KBM-7 (cell line): Measurements from ENCODE around the gene ZC4H2.
"Not testable (repeated sequence)": the region's sequence is repeated elsewhere in the genome, so short reads cannot be mapped to it uniquely, and the experiment has no call there.

ENCODE experiments used
- DNase-seq: peaks from one replicate; pipeline ENCODE4 v3.0.0-alpha.2; 2015
- in situ Hi-C: fragments of 300-500 bp; cut with MboI; formaldehyde crosslinking; loops from 2 replicates; pipeline ENCODE4 v1.14.3; 2020; ENCODE audit warnings: low sequenced_read_pairs, low pct_unique_long_range_greater_than_20kb, mixed read lengths

The ZC4H2 gene, protein sequence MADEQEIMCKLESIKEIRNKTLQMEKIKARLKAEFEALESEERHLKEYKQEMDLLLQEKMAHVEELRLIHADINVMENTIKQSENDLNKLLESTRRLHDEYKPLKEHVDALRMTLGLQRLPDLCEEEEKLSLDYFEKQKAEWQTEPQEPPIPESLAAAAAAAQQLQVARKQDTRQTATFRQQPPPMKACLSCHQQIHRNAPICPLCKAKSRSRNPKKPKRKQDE

DNA sequence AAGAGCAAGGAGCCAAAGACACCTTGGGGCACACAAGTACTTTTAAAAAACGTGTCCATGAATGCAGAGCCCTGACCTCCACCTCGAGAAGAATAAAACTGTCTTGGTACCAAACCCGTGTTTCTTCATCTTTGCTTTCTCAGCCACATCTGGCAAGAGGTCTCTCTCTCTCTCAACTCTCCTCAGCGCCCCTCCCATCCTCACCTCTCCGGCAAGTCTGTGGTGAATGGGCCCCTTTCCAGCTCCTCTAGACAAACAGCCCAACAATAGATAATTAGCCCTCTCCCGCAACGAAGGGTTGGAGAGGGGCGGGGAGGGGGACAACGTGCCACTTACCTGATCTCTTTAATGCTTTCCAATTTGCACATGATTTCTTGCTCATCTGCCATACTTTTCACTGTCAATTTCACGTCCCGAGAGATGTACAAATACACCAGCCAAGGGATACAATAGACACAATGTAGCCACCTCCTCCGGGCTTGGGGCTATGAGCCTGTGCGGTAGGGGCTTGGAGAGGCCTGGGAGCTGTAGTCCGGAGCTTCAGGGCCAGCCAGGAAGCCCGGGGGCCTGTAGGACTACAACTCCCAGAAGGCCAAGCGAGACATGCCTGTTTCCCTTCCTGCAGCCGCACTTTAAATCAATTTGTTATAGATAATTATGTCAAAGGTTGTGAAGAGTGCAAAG lies at the start of gene ZC4H2:
TSS of gene ZC4H2 (minus strand) at position 462 of the 684 bp plus-strand sequence. CDS start at position 389, 73 bp downstream.
- in situ Hi-C loops = no loop called here
- peak; percentile 91 for DNase-seq

DNA sequence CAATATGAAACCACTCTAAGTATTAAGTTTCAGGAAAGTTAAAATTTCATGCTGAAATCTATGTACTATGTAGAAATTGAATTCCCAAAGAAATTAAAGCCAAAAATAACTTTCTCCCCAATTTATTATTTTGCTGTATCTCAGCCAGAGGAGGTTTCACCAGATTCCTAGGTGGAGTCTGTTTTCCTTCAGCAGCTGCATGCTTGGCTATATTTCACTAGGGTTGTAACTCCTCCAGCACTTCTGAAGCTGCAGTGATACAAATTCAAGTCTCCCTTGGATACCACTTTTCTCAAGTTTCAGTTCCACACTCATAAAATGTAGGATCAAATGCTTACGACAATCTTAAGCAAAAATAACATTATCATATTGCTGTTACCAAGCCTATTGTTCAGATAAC lies 41.2 kb upstream of the ZC4H2 start:
- in situ Hi-C loops = no loop called here
- no peak for DNase-seq

DNA sequence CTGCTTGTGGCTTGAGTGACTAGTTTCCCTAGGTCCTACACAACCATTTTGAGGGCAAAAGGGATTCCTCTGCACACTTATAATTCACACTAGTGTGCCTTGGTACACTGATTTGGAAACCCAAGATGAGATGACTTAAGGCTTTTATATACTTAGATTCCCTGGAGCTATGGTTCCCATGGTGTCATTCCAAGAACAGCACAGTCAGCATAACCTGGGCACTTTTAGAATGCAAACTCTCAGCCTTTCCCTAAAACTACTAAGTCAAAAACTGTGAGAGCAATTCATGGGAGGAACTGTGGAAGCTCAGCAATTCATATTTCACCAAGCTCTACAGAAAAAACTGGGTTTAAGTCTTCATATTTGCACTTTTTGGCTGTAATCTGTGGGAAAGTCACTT lies 38.0 kb upstream of the ZC4H2 start:
- in situ Hi-C loops = no loop called here
- DNase-seq = no peak

DNA sequence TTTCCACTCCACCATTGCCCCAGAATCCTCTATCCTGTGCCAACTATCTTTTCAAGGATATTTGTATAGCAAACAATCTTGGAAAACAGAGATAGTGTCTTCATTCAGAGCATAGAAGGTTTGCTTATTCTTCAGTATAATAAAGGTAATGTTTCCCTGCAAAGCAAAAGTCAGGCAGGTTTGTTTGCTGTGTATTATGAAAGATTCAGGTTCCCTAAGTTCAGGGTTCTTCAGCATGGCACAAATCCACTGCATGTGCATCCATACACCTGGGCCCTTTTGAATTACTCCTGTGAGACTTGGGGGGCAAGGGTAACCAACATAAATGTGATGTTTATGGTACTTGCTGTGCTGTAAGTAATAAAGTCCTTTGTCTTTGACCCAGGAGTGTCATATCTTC lies 33.2 kb upstream of the ZC4H2 start:
- no peak for DNase-seq
- in situ Hi-C loops = no loop called here

DNA sequence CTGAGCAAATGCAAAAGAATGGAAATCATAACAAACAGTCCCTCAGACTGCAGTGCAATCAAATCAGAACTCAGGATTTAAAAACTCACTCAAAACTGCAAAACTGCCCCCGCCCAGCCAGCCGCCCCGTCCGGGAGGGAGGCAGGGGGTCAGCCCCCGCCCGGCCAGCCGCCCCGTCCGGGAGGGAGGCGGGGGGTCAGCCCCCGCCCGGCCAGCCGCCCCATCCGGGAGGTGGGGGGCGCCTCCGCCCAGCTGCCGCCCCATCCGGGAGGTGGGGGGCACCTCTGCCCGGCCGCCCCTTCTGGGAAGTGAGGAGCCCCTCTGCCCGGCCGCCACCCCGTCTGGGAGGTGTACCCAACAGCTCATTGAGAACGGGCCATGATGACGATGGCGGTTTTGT lies 26.0 kb upstream of the ZC4H2 start:
- DNase-seq, in situ Hi-C loops: not testable (repeated sequence)

DNA sequence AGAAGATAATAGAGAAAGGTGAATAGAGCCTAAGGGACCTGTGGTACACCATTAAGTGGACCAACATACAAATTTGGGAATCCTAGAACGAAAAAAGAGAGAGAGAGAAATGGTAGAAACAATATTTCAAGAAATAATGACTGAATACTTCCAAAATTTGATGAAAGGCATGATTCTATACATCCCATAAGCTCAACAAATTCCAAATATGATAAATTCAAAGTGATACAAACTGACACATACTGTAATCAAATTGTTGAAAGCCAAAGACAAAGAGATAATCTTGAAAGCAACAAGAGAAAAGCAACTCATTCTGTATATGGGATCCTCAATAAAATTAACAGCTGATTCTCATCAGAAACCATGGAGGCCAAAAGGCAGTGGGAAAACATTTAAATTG lies 20.6 kb upstream of the ZC4H2 start:
- no peak for DNase-seq
- in situ Hi-C loops = no loop called here

DNA sequence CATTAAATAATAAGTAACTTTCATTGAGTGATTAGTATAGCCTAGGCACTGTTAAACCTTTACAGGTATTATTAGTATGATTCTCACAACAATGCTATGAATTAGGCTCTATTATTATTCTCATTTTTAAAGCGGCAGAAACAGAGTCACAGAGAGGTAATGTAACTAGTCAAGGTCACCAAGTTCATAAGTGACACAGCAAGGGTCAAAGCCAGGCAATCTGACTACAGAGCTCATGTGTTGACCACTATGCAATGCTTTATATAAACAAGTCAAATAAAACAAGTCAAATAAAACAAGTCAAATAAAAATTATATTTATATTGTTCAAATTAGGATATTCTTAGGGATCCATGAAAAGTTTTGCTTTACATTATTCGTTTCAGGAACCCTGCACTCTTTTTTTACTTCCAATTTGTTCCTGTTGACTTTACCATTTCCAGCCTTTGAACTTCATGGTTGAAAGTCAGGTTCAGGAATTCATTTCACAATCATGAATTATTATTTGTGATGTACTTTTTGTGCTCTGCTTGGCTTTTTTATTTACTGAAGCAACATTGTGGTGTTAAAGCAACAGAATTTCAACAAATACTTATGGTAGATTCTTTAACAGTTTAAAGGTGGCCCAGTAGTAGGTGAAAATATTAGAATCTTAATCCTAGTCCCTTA lies 18.0 kb upstream of the ZC4H2 start:
- in situ Hi-C loops = no loop called here
- no peak for DNase-seq

DNA sequence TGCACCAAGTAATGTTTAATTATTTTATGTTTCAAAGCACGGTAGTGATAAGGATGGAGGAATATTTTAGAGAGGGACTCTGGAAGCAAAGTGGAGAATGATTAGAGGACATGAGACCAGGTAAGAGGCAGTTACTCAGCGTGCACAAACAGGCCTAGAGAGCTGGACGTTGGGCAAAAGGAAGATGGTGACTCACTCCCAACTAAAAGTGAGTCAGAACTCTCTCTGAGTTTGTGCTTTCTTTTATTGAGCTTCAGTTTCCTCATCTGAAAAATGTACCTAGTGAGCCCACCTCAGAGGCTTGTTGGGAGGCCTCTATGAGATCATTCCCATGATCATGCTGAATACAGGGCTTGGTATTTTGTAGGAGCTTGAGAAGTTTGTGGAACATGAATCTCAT lies 1.6 kb upstream of the ZC4H2 start:
- in situ Hi-C loops = no loop called here
- no peak for DNase-seq

DNA sequence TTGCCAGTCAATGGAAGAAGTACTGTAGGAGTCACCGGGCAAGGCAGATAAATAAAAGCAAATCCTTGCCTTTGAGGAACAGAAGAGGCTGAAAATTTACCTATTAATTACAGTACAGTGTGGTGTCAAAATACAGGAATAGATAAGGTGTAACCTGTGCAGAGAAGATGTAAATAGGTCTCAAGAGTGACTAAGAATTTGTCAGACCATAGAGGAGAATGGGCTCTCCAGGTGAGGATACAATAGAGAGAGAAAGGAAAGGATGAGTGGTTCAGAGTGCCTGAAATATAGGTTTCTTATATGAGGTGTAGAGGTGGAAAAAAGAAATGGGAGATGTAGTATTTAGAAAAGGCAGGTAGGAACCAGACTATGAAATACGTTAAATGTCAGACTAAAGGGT lies 801 bp upstream of the ZC4H2 start:
- in situ Hi-C loops = no loop called here

DNA sequence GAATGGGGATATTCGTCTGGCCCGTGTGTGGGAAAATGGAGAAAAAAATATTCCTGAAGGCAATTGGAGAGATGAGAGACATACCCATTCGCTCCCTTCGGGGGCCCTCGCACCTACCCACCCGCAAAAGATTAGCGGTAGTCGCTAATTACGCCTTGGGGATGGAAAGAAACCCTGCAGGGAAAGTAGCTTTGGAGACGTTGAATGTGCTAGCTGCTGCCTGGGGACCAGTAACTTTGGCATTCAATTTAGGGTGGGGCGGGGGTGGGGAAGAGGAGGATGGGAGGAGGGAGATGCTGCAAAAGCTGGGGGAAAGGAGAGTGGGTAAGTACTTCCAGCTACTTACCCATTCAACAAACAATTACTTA lies 407 bp upstream of the ZC4H2 start:
- in situ Hi-C loops = no loop called here
- DNase-seq = no peak

More for the DNA sequence above, 801 bp upstream of the ZC4H2 start:
- no peak for DNase-seq

DNA sequence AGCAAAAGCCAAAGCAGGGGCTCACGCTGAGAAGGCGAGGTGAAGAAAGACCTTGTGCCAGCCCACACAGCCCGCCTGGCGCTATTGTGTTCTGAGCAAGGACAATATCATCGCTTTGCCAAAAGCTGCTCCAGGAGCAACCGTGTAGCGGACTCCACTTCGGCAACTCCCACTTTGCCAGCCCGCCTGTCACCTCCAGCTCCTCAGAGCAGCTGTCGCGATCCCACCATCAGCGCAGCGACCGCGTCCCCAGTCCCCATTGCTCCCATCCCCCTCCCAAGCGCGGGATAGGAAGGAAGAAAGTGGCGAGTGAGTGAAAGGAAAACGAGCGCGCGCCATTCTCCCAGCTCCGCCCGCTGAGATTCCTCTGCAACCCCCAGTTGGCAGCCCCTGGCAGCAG lies 759 bp downstream of the ZC4H2 start:
- in situ Hi-C loops = no loop called here
- peak; percentile 66 for DNase-seq

DNA sequence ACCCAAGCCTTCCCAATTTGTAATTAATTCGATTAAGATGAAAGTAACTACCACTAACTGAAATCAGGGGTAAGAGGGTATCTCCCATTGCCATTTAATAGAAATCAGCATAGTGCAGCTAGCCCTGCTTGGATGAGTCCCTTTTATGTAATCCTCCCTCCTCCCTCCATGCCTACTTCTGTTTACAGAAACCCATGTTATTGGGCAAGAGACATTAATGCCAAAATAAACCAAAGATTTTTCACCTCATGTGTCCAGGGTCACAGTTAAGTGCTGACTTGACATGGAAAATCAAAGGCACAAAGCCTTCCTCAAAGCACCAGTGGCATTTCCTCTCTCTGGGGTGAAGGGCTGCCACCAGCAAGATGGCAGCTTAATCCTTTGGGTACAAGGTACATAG lies 50.8 kb downstream of the ZC4H2 start:
- DNase-seq = no peak
- in situ Hi-C loops = no loop called here

DNA sequence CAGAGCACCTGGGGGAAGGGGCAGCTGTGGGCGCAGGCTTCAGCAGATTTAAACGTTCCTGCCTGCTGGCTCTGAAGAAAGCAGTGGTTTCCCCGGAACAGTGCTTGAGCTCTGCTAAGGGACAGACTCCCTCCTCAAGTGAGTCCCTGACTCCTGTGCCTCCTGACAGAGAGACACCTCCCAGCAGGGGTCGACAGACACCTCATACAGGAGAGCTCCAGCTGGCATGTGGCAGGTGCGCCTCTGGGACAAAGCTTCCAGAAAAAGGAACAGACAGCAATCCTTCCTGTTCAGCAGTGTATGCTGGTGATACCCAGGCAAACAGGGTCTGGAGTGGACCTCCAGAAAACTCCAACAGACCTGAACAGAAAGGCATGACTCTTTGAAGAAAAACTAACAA lies 68.1 kb downstream of the ZC4H2 start:
- no peak for DNase-seq
- in situ Hi-C loops = no loop called here

DNA sequence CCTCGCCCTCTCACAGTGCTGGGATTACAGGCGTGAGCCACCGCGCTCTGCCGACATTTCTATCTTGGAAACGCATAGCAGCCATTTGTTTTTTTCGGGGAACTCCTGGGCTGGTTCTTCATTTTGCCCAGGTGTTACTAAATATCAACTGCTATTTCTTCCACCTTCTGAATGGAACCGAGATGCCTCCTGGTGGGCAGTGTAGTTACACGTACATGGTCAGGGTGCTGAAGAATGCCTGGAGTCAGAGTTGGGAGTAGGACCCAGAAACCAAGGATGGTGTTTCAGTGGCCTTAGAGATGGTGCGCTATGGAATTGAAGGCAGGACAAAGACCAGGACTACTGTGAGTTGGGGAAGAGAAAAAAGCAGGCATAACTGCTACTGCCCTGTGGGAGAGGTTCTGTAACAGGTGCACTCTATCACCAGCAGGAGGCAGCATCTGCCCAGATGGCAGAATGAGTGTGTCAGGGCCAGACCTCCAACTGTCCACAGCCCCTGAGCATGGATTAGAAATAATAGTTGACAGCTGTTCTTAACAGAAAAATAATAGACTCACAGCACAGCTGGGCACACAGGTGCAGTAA lies 81.7 kb downstream of the ZC4H2 start:
- in situ Hi-C loops = no loop called here
- peak; percentile 76 for DNase-seq

DNA sequence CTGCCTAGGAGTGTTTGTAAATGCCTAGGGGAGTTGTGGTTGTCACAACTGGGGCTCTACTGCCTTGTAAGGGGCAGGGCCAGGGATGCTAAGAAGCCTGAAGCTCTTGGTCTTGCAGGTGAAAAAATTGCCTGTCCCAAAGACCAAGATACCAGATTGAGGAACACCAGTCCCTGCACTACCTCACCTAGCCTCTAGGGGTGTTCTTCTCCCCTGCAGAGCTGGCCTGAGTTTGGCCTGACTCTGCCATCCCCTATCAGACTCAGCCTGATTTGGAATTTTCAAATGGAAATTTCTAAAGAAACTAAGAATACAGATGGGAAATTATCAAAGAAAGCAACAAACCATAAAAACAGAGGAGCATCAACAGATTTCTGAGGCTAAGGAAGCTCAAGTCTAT lies 90.4 kb downstream of the ZC4H2 start:
- in situ Hi-C loops = no loop called here
- DNase-seq = peak; percentile 40

DNA sequence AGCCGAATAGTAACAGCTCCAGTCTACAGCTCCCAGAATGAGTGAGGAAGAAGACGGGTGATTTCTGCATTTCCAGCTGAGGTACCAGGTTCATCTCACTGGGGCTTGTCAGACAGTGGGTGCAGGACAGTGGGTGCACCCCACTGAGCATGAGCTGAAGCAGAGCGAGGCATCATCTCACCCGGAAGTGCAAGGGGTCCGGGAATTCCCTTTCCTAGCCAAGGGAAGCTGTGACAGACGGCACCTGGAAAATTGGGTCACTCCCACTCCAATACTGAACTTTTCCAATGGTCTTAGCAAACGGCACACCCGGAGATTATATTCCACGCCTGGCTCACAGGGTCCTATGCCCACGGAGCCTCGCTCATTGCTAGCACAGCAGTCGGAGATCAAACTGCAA lies 97.5 kb downstream of the ZC4H2 start:
- DNase-seq, in situ Hi-C loops: not testable (repeated sequence)

DNA sequence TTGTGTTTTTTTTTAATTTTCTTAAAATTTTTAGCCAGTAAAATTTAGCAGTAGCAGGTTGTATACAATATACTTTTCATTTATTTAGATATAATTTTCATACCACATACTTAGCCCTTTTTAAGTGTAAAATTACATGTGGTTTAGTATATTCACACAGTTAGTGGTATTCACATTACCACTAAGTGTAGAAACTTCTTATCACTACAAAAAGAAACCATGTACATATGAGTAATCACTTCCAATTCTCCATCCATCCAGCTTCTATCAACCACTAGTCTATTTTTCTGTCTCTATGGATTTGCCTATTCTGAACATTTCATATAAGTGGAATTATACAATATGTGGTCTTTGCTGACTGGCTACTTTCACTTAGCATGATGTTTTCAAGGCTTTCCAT lies 109.0 kb downstream of the ZC4H2 start:
- DNase-seq = no peak
- in situ Hi-C loops = no loop called here
